Globus pallidus (tissue), 1 donor: Measurements from ENCODE around the gene PDE1A.

Experiments used
- DNase-seq: peaks from one replicate; pipeline ENCODE4 v3.0.0-alpha.2; 2015; ENCODE audit warnings: low spot score

PDE1A gene

DNA sequence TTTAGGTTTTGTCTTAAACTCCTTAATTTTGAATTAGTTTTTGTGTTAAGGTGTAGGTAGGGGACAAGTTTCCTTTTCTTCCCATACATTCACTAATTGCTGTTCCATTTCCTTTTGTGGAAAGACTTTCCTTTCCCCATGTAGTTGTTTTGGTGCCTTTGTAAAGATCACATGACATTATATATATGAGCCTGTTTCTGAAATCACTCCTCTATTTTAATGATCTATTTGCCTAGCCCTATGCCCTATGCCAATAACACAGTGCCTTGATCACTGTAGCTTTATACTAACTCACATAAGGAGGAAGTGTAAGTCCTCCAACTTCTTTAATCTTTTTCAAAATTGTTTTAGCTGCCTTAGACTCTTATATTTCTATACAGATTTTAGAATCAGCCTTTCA is 229.3 kb downstream of the PDE1A start:
- DNase-seq = no peak

- DNase-seq = no peak
These were observed 233.5 kb downstream of the PDE1A start for GRCh38 chr2:182193291-182193690.

DNA sequence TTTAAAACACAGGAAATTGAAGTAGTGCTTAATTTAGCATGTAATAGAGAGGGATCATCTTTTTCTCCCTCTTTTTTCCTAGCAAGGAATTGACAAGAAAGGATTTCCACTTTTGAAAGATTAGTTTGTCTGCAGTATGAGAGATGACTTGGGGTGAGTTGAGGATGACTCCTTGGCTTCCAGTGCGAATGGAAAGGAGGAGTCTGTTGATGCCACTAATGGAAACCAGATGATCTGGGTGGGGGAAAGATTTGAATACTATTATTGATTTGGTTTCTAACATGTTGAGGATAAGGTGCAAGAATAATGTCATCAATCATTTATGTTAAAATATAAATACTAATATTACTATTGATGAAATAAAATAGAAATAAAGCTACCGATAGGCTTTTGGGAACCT is 235.8 kb downstream of the PDE1A start:
- DNase-seq = no peak

DNA sequence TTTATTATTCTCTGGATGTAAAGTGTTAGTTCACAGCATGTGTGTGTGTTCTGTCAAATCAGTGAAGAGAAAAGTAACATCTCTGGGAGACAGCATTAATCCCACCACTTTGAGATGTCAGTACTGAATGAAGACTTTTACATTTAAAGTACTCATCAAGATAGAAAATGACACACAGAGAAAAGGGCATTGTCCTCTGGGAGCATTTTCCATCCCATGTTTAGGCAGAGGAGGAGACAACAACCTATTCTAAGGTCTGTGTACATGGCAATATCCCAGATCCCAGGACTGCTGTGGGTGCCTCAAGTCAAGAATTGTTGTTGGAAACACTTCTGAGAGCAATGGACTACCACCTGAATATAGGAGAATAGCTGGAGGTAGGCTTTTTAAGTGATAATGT is 239.7 kb downstream of the PDE1A start:
- DNase-seq = no peak

GRCh38 chr2:182186132-182186735 is 240.6 kb downstream of the PDE1A start:
- DNase-seq = peak; percentile 52

GRCh38 chr2:182182436-182182835 is 244.4 kb downstream of the PDE1A start:
- no peak for DNase-seq

DNA sequence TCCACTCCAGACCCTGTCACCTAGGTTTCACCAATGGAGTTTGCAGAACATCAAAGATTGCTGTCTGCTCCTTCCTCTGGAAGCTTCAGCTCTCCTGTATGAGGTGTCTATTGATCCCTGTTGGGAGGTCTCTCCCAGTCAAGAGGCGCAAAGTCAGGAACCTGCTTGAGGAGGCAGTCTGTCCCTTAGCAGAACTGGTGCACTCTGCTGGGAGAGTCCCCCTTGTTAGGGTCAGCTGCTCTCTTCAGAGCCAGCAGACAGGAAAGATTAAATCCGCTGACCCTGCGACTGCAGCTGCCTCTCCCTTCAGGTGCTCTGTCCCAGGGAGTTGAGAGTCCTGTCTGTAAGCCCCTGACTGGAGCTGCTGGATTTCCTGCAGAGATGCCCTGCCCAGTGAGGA is 245.5 kb downstream of the PDE1A start:
- DNase-seq = no peak

GRCh38 chr2:182179176-182179575 is 247.7 kb downstream of the PDE1A start:
- no peak for DNase-seq

DNA sequence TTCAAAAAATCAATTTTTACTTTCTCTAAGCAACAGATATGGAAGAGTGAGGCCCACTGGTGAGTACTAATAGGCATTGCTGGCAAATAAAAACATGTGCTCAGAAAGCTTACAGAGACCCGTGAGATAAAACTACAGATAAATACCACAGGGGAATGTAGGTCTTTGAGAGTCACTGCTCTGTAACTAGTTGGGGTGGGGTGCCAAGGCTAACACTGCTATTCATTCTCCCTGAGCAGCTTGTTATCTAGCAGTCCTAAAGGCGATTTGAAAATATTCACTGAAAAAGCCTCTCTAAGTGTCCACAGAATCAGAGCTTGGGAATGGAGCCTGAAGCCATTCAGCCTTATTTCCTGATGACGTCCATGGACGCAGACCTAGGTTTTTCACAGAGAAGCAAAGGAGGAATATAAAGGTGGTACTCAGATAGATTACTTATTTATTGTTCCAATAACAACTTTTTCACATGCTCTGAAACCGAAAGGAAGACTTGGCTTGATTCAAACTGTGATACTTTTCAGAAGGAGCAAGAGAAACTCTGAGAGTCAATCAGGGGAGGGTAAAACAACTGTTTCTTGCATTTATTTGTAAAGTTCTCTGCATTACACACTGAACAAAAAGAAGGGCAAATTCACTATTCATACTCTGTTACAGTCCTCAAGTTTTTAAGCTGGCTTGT is 252.8 kb downstream of the PDE1A start:
- no peak for DNase-seq

DNA sequence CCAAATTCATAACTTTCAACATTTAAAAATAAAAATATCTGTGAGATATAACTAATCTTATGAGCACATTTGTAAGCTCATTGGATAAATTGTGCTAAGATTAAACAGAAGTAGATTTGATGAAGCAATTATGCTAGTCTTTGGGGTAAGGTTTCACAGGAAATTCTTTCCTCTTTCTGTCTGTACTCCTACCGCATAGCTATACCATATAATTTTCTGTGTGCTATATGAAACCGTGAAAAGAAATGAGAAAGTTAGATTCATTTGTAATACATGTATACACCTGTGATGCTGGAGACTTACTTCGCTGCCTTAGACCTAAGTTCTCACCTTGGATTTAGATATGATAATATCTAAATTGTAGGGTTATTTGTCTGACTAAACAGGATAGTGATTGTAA is 256.5 kb downstream of the PDE1A start:
- no peak for DNase-seq

- no peak for DNase-seq
These were observed 259.0 kb downstream of the PDE1A start for GRCh38 chr2:182167882-182168281.

DNA sequence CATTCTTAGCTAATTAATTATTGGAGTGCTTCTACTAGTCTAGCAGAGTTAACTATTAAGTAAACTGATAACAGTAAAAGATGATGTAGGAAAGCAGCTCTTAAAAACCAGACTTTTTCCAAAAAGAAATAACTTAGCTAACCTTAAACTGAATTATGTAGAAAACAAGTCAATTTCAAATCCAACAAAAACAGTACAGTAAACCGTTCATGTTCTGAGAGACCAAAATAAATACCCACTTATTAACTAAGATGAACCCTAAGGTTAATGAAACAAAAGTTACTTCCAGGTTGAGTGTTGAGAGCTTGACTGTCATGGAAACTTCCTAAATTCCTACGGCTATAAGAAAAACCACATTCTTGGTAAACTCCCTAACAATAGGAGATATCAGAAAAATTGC is 260.0 kb downstream of the PDE1A start:
- DNase-seq = no peak

DNA sequence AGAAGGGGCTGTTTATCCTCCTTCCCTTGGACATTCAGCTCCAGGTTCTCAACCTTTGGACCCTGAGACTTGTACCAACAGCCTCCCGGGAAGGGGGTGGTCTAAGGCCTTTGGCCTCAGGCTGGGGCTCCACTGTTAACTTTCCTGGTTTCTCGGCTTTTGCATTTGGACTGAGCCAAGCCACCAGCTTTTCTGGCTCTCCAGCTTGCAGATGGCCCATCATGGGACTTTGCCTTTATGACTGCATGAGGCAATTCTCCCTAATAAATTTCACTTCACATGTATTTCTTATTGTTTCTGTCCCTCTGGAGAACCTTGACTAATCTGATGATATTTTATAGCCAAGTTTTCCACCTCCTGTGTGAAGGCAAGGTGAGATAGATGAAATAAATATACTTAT is 260.4 kb downstream of the PDE1A start:
- DNase-seq = no peak

GRCh38 chr2:182165202-182165601 is 261.6 kb downstream of the PDE1A start:
- no peak for DNase-seq

GRCh38 chr2:182164686-182165085 is 262.1 kb downstream of the PDE1A start:
- DNase-seq = no peak

DNA sequence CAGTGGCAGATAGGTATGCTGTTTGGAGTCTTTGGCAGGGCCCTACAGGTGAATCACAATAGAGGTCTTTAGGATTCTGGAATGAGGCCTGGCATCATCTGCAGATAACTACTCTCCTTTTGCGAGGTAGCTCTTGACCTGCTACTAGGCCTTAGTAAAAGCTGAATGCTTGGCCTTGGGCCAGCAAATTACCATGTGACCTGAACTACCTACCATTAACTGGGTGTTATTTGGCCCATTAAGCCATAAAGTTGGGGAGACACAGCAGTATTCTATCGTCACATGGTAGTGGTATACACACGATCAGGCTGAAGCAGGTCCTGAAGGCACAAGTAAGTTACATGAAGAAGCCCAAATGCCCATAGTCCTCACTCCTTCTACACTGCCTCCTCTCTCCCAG is 263.0 kb downstream of the PDE1A start:
- no peak for DNase-seq

GRCh38 chr2:182148344-182148743 is 278.5 kb downstream of the PDE1A start:
- DNase-seq = peak; percentile 7

- peak; percentile 4 for DNase-seq
These were observed 282.1 kb downstream of the PDE1A start for GRCh38 chr2:182144776-182145165.

DNA sequence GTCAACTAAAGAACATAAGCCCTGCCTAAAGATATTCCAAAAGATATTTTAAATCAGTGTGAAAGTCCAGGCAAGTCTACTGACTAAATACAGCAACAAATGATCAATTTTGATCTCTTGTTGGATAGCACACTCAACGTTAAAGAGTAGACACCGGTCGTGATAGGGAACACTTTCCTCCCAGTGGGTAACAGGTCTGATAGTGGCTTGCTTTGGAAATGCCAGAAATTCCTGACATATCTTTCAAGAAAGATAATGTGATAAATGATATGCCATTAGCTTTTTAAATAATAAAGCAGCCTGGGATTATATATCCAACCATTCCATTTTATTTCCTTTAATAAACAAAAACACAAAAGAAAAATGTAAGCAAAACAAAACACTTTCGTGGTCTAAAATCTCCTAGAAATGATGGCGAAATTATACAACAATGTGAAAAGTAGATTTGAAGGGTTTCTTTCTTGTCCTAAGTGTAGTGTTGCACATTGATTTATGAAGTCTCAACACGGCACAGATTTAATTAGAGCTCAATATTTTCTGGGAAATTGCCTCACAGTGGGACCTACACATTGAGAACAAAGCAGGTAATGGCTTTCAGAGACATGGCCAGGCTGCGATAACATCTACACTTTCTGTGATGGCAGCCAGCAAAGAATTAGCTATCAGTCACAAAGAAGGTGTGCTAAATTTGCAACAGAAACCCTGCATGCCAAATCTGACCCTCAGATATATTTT is 282.6 kb downstream of the PDE1A start:
- DNase-seq = no peak

DNA sequence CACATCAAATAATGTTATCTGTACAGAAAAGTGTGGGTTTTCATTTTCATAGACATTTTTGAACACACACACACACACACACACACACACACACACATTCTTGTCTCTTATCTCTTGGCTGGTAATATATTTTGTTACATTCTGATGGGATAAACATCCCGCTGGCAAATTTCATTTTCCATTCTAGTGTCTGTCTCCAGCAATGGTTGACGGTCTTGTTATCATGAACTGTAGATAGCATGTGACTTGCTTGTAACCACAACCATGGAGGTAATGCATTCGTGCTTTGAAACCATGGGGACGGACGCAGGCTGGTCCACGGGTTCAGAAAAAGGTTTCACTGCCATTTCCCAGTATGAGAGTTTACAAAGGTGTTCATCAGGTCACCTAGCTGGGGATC is 284.8 kb downstream of the PDE1A start:
- DNase-seq = no peak

- no peak for DNase-seq
These were observed 292.6 kb downstream of the PDE1A start for GRCh38 chr2:182134201-182134600.

GRCh38 chr2:182133195-182133891 is 293.5 kb downstream of the PDE1A start:
- no peak for DNase-seq

GRCh38 chr2:182132605-182133004 is 294.2 kb downstream of the PDE1A start:
- no peak for DNase-seq
